WTC11 (cell line): Measurements from ENCODE around the gene QRFP. TPM values are rescaled to one million over a fixed set of nuclear protein-coding genes. Genes with fewer than 3 reads are reported as not detected.

Experiments
- ATAC-seq: fragments of 200-7000 bp; cut with Tn5 transposase; 2 replicates; pipeline ENCODE4 v1.10.0; 2021; ENCODE audit warnings: mild to moderate bottlenecking, moderate library complexity
- CTCF ChIA-PET: fragments of 300-600 bp; sonication (Branson Sonifier 250); formaldehyde crosslinking; loops from one replicate; lab custom pipeline; 2021; ENCODE audit warnings: antibody characterized with exemption; lab: Charles Lee
- POLR2A ChIA-PET: fragments of 350-600 bp; sonication (Branson Sonifier 250); formaldehyde crosslinking; loops from one replicate; lab custom pipeline; 2021; ENCODE audit warnings: antibody characterized with exemption; lab: Charles Lee
- DNase-seq: peaks from one replicate; pipeline ENCODE4 v3.0.0; 2021; ENCODE audit warnings: low spot score
- H3K27ac Mint-ChIP-seq: 2 replicates; pipeline ENCODE4 v1.8.0; 2021; ENCODE audit warnings: mixed read lengths
- H3K27me3 Mint-ChIP-seq: 2 replicates; pipeline ENCODE4 v1.8.0; 2021; ENCODE audit warnings: low read depth, mild to moderate bottlenecking, moderate library complexity, mixed read lengths
- H3K36me3 Mint-ChIP-seq: 2 replicates; pipeline ENCODE4 v1.8.0; 2021; ENCODE audit warnings: mixed read lengths
- H3K4me1 Mint-ChIP-seq: 2 replicates; pipeline ENCODE4 v1.8.0; 2022; ENCODE audit warnings: mixed read lengths
- H3K4me3 Mint-ChIP-seq: 2 replicates; pipeline ENCODE4 v1.8.0; 2021; ENCODE audit warnings: mild to moderate bottlenecking, moderate library complexity, mixed read lengths
- H3K9me3 Mint-ChIP-seq: 2 replicates; pipeline ENCODE4 v1.8.0; 2021; ENCODE audit warnings: mixed read lengths
- AR ChIP-seq: fragments of 250-450 bp; sonication (Bioruptor Pico); IDR thresholded peaks from 2 replicates; pipeline ENCODE4 v1.9.0; 2021; ENCODE audit warnings: mild to moderate bottlenecking
- ATF3 ChIP-seq: sonication (generic); formaldehyde crosslinking; conservative IDR thresholded peaks from 2 replicates; pipeline ENCODE4 v1.8.1; 2022; ENCODE audit warnings: mild to moderate bottlenecking, missing genetic modification reagents
- CDX4 ChIP-seq: fragments of 250-450 bp; sonication (Bioruptor Pico); IDR thresholded peaks from 2 replicates; pipeline ENCODE4 v1.9.0; 2021; ENCODE audit warnings: moderate library complexity, mild to moderate bottlenecking, inconsistent platforms, borderline replicate concordance
- CREM ChIP-seq: sonication (generic); formaldehyde crosslinking; IDR thresholded peaks from 2 replicates; pipeline ENCODE4 v1.8.1; 2022; ENCODE audit warnings: mild to moderate bottlenecking, missing genetic modification reagents, moderate library complexity
- GABPB1 ChIP-seq: sonication (generic); formaldehyde crosslinking; IDR thresholded peaks from 2 replicates; pipeline ENCODE4 v1.8.1; 2023; ENCODE audit warnings: mild to moderate bottlenecking, missing genetic modification reagents
- IRF1 ChIP-seq: sonication (generic); formaldehyde crosslinking; IDR thresholded peaks from 2 replicates; pipeline ENCODE4 v1.8.0; 2023; ENCODE audit warnings: missing genetic modification reagents
- IRF2 ChIP-seq: sonication (generic); formaldehyde crosslinking; IDR thresholded peaks from 2 replicates; pipeline ENCODE4 v1.8.0; 2022; ENCODE audit warnings: low read depth, missing genetic modification reagents, borderline replicate concordance
- JUN ChIP-seq: sonication (generic); formaldehyde crosslinking; IDR thresholded peaks from 2 replicates; pipeline ENCODE4 v1.8.0; 2023; ENCODE audit warnings: mild to moderate bottlenecking, missing genetic modification reagents
- MAX ChIP-seq: sonication (generic); formaldehyde crosslinking; IDR thresholded peaks from 2 replicates; pipeline ENCODE4 v1.8.0; 2022; ENCODE audit warnings: mild to moderate bottlenecking, missing genetic modification reagents
- MXD4 ChIP-seq: fragments of 250-450 bp; sonication (Bioruptor Pico); IDR thresholded peaks from 2 replicates; pipeline ENCODE4 v1.8.0; 2021; ENCODE audit warnings: mild to moderate bottlenecking, moderate library complexity, borderline replicate concordance
- NR1H2 ChIP-seq: sonication (generic); formaldehyde crosslinking; IDR thresholded peaks from 2 replicates; pipeline ENCODE4 v1.9.0; 2021; ENCODE audit warnings: mild to moderate bottlenecking, moderate library complexity, missing genetic modification reagents
- PRDM15 ChIP-seq: sonication (generic); formaldehyde crosslinking; IDR thresholded peaks from 2 replicates; pipeline ENCODE4 v1.8.0; 2022; ENCODE audit warnings: missing genetic modification reagents
- RELA ChIP-seq: sonication (generic); formaldehyde crosslinking; IDR thresholded peaks from 2 replicates; pipeline ENCODE4 v1.8.1; 2022; ENCODE audit warnings: missing genetic modification reagents, mild to moderate bottlenecking, borderline replicate concordance
- RORB ChIP-seq: fragments of 250-450 bp; sonication (Bioruptor Pico); IDR thresholded peaks from 2 replicates; pipeline ENCODE4 v1.9.0; 2021; ENCODE audit warnings: mild to moderate bottlenecking
- ZMAT4 ChIP-seq: fragments of 250-450 bp; sonication (Bioruptor Pico); IDR thresholded peaks from 2 replicates; pipeline ENCODE4 v1.9.0; 2021; ENCODE audit warnings: mild to moderate bottlenecking
- ZNF281 ChIP-seq: sonication (generic); formaldehyde crosslinking; IDR thresholded peaks from 2 replicates; pipeline ENCODE4 v1.8.0; 2023; ENCODE audit warnings: mild to moderate bottlenecking, missing genetic modification reagents
- ZNF425 ChIP-seq: fragments of 250-450 bp; sonication (Bioruptor Pico); conservative IDR thresholded peaks from 2 replicates; pipeline ENCODE4 v1.9.0; 2021; ENCODE audit warnings: mild to moderate bottlenecking
- total RNA-seq: library from RNA; stranded (reverse); gene quantifications from 3 replicates; pipeline ENCODE4 v1.2.3, GENCODE V29; 2021

The QRFP gene
- total RNA-seq, 1 experiment from 2014 or later: not detected

GRCh38 chr9:130945173-130945572, 48.6 kb upstream of the QRFP start:
- H3K27ac Mint-ChIP-seq: no peak overlapping the region
- CTCF ChIA-PET: interaction anchor here (0.7 to 3.1 kb wide), 3 partner anchors 53 to 101 kb away, joined by 3 to 16 read pairs (median 9); no protein-coding TSS in a partner anchor
- TF ChIP-seq IRF1 (CRISPR knock-in tag): no peak
- no peak for TF ChIP-seq ATF3 (CRISPR knock-in tag)
- TF ChIP-seq IRF2 (CRISPR knock-in tag): no peak
- TF ChIP-seq AR (CRISPR knock-in tag): no peak
- TF ChIP-seq JUN (CRISPR knock-in tag): no peak
- no peak for TF ChIP-seq PRDM15 (CRISPR knock-in tag)
- no peak for TF ChIP-seq CDX4 (CRISPR knock-in tag)
- TF ChIP-seq ZNF425 (CRISPR knock-in tag): no peak
- no peak for TF ChIP-seq ZNF281 (CRISPR knock-in tag)
- TF ChIP-seq ZMAT4 (CRISPR knock-in tag): no peak
- no peak for TF ChIP-seq NR1H2 (CRISPR knock-in tag)
- TF ChIP-seq MAX (CRISPR knock-in tag): no peak
- TF ChIP-seq GABPB1 (CRISPR knock-in tag): no peak
- no peak for TF ChIP-seq RELA
- no peak for TF ChIP-seq RORB (CRISPR knock-in tag)
- no peak for TF ChIP-seq MXD4 (CRISPR knock-in tag)
- no peak for TF ChIP-seq CREM
- POLR2A ChIA-PET: no interaction called here
- peaks cover 8% of the 10 kb centered on the region for H3K4me1 Mint-ChIP-seq
- peaks cover 7% of the 10 kb centered on the region for H3K9me3 Mint-ChIP-seq
- H3K4me3 Mint-ChIP-seq: no peak overlapping the region
- no peaks in the 10 kb centered on the region for H3K36me3 Mint-ChIP-seq
- no peak for DNase-seq
- ATAC-seq: no peak
- H3K27me3 Mint-ChIP-seq: peaks cover 37% of the 10 kb centered on the region
